ENCODE results near the gene FREM2.

Gene FREM2

GRCh38 chr13:38735665-38736440, 49.0 kb downstream of the FREM2 start:
- FAIRE-seq (no peak), DNase-seq (ENCODE audit: insufficient read length, low spot score) (no peak)

DNA sequence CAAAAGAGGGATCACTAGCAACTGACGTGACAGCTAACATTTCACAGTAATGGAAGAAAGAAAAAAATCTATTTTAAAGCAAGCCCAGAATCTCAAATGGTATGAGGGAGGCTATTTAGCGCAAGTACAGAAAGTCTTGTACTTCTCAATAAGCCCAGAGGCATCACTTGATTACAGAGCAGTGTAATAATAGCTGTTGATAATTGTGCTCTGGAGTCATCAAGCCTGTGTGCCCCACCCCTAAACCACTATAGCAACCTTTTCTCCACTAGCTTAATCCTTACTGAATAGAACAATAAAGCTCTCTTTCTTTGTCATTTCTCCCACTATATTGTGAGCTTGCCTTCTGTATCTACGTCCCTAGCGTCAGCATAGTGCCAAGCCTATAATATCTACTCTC, 56.6 kb downstream of the FREM2 start:
- no peak for DNase-seq (ENCODE audit: insufficient read length, low spot score)
- FAIRE-seq, result no peak

More at GRCh38 chr13:38735665-38736440, 49.0 kb downstream of the FREM2 start:
- TF ChIP-seq TAF1 (IDR thresholded peaks at IDR 0.05; ENCODE audit: low read depth, low read length) (no peak), POLR2A (IDR thresholded peaks at IDR 0.05; ENCODE audit: low read depth, low read length) (no peak), SPI1 (IDR thresholded peaks at IDR 0.05; ENCODE audit: low read depth, low read length) (no peak), PAX5 (IDR thresholded peaks at IDR 0.05; ENCODE audit: insufficient read depth, low read length, severe bottlenecking) (no peak), POU2F2 (IDR thresholded peaks at IDR 0.05; ENCODE audit: low read depth, low read length) (no peak), POLR2AphosphoS5 (IDR thresholded peaks at IDR 0.05; ENCODE audit: low read depth, low read length) (no peak)

DNA sequence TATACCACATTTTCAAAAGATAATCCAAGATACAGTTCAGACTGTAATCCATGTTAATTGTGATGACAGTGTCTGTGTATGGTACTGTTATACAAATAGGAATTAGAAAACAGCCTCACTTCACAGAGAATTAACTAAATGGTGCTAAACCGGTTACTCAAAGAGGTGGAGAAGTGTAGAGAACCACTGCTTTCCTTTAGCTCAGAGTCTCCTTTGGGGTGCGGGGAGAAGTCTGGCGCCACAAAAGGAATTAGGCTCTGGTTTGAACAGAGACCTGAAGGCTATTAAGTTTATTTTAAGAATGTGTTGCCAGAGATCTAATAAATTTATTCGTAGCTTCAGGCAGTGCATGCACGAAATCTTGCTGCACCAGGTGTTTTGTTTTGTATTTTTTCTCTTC, 65.8 kb downstream of the FREM2 start:
- DNase-seq (ENCODE audit: insufficient read length, low spot score) (no peak), FAIRE-seq (no peak)
- no peak for TF ChIP-seq POU2F2 (IDR thresholded peaks at IDR 0.05; ENCODE audit: low read depth, low read length)
- no peak for TF ChIP-seq PAX5 (IDR thresholded peaks at IDR 0.05; ENCODE audit: insufficient read depth, low read length, severe bottlenecking)
- no peak for TF ChIP-seq TAF1 (IDR thresholded peaks at IDR 0.05; ENCODE audit: low read depth, low read length)
- TF ChIP-seq POLR2AphosphoS5 (IDR thresholded peaks at IDR 0.05; ENCODE audit: low read depth, low read length), result no peak

More for the DNA sequence above, 56.6 kb downstream of the FREM2 start:
- TF ChIP-seq POU2F2 (IDR thresholded peaks at IDR 0.05; ENCODE audit: low read depth, low read length) (no peak), POLR2AphosphoS5 (IDR thresholded peaks at IDR 0.05; ENCODE audit: low read depth, low read length) (no peak), POLR2A (IDR thresholded peaks at IDR 0.05; ENCODE audit: low read depth, low read length) (no peak), SPI1 (IDR thresholded peaks at IDR 0.05; ENCODE audit: low read depth, low read length) (no peak), PAX5 (IDR thresholded peaks at IDR 0.05; ENCODE audit: insufficient read depth, low read length, severe bottlenecking) (no peak), TAF1 (IDR thresholded peaks at IDR 0.05; ENCODE audit: low read depth, low read length) (no peak)

DNA sequence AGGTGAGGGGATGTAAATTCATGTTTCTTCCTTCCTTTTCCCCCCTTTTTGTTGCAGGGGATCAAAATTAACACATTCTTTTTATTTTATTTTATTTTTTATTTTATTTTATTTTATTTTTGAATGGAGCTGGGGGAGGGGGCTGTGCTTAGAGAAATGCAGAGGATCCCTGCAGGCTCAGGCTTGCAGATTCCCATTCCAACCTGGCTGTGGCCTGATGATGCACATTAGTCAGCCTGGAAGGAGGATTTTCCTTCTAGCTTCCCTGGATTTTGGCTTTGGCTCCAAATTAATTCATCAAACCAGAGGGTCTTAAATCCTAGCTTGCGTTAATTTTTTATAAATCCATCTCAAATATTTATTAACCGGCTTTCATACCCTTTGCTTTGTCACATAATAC, 67.0 kb downstream of the FREM2 start:
- FAIRE-seq, result no peak
- no peak for DNase-seq (ENCODE audit: insufficient read length, low spot score)
- TF ChIP-seq SPI1 (IDR thresholded peaks at IDR 0.05; ENCODE audit: low read depth, low read length) (no peak), POLR2A (IDR thresholded peaks at IDR 0.05; ENCODE audit: low read depth, low read length) (no peak), PAX5 (IDR thresholded peaks at IDR 0.05; ENCODE audit: insufficient read depth, low read length, severe bottlenecking) (no peak), POLR2AphosphoS5 (IDR thresholded peaks at IDR 0.05; ENCODE audit: low read depth, low read length) (no peak), TAF1 (IDR thresholded peaks at IDR 0.05; ENCODE audit: low read depth, low read length) (no peak), POU2F2 (IDR thresholded peaks at IDR 0.05; ENCODE audit: low read depth, low read length) (no peak)

DNA sequence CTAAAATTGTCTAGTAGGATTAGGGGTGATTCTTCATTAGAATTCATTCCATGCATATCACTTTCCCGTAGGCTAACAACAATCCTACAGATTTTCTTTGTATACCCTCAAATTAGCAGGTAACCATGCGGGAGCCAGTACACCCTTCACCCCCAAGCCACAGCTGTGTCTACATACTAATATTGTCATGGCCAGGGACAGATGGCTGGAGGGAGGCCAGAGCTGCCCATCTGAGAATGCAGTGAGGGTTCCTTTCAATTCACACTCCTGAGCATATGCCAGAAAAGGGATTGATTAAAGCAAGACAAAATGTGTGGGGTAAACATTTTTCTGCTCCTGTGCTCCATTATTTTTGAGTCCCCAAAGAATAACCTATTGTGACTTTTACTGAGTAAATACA, 68.9 kb downstream of the FREM2 start:
- FAIRE-seq, result no peak

DNA sequence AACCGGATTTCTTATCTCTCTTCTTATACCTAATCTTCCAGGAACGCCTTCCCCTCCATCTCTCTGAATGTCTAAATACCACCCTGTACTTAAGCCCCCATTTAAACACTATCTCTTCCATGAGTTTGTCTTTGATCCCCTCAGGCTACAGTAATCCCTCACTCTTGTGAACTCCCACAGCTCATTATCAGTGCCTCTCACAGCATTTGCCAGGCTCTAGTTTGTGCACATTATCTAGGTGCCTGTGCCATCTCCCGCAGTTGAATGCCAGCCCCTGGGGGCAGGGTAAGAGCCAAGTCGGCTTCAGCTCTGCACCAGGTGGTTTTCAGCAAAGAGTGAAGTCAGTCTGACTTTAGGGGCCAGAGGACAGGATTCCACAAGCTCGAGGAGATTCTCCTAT, 71.4 kb downstream of the FREM2 start:
- no peak for FAIRE-seq
- no peak for TF ChIP-seq POU2F2 (IDR thresholded peaks at IDR 0.05; ENCODE audit: low read depth, low read length)
- no peak for DNase-seq (ENCODE audit: insufficient read length, low spot score)

More for the DNA sequence above, 68.9 kb downstream of the FREM2 start:
- DNase-seq (ENCODE audit: insufficient read length, low spot score), result no peak
- TF ChIP-seq POLR2A (IDR thresholded peaks at IDR 0.05; ENCODE audit: low read depth, low read length) (no peak), TAF1 (IDR thresholded peaks at IDR 0.05; ENCODE audit: low read depth, low read length) (no peak), SPI1 (IDR thresholded peaks at IDR 0.05; ENCODE audit: low read depth, low read length) (no peak), POU2F2 (IDR thresholded peaks at IDR 0.05; ENCODE audit: low read depth, low read length) (no peak), POLR2AphosphoS5 (IDR thresholded peaks at IDR 0.05; ENCODE audit: low read depth, low read length) (no peak)

- TF ChIP-seq SPI1 (IDR thresholded peaks at IDR 0.05; ENCODE audit: low read depth, low read length) (no peak), POLR2A (IDR thresholded peaks at IDR 0.05; ENCODE audit: low read depth, low read length) (no peak), POU2F2 (IDR thresholded peaks at IDR 0.05; ENCODE audit: low read depth, low read length) (no peak), PAX5 (IDR thresholded peaks at IDR 0.05; ENCODE audit: insufficient read depth, low read length, severe bottlenecking) (no peak), POLR2AphosphoS5 (IDR thresholded peaks at IDR 0.05; ENCODE audit: low read depth, low read length) (no peak), TAF1 (IDR thresholded peaks at IDR 0.05; ENCODE audit: low read depth, low read length) (no peak)
- DNase-seq (ENCODE audit: insufficient read length, low spot score), result no peak
- no peak for FAIRE-seq
Measured at GRCh38 chr13:38759390-38759789, 72.5 kb downstream of the FREM2 start.

DNA sequence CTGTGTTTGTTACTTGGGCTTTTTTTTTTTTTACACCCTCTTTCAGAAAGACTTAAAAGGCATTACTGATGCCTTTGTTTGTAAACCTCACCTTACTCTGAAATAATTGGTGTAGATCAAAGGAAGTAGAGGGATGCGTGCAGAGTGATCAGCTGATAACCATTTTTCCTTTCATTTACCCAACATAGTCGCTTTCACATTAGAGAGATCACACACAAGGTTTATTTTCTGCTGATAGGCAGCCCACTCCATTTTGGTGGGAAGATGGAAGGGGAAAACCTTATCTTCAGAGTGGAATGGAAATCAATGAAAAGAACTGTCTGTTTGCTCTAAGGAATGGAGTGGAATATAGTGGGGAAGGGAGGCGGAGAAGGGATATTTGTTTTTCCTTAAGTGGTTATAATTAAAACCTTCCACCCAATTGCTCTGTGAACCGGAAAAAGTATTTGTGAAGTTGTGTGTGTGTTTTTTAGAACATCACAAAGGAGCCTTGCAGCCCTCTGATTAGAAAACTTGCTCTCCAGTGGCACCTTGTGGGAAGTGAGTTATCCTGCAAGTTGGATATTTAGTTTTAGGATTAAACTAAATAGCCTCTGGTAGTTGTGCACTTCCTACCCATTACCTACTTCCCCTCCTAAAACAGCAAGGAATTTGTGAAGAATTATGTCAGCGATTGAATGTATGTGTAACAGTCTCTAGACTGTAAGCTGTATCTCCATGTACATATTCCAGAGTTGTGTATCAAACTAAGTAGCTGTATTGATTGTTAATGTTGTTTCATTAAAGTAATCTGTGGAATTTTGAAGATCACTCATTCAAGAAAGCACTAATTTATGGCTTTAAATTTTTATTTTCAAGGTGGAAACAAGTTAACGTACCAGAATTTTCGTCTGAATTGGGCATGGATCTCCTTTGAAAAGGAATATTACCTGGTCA, 76.8 kb downstream of the FREM2 start:
- FAIRE-seq (no peak), DNase-seq (ENCODE audit: insufficient read length, low spot score) (no peak)
- TF ChIP-seq SPI1 (IDR thresholded peaks at IDR 0.05; ENCODE audit: low read depth, low read length) (no peak), POLR2AphosphoS5 (IDR thresholded peaks at IDR 0.05; ENCODE audit: low read depth, low read length) (no peak), POLR2A (IDR thresholded peaks at IDR 0.05; ENCODE audit: low read depth, low read length) (no peak), PAX5 (IDR thresholded peaks at IDR 0.05; ENCODE audit: insufficient read depth, low read length, severe bottlenecking) (no peak), TAF1 (IDR thresholded peaks at IDR 0.05; ENCODE audit: low read depth, low read length) (no peak), POU2F2 (IDR thresholded peaks at IDR 0.05; ENCODE audit: low read depth, low read length) (no peak)

DNA sequence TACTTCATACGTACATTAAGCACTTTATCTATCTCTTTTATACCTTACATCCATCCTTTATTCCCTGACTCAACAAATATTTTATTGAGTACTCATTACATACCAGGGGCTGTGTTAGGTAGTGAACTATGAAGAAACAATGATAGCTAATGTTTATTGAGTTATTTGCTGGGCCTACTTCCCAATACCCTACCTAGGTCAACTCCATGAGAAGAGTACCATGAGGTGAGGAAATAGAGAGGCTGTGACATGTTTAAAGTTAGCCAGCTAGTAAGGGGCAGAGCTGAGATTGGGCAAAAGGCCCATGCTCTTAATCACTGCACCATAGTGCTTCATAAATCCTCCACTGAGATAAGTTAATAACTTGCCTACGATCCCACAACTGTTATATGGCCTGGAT, 79.9 kb downstream of the FREM2 start:
- DNase-seq (ENCODE audit: insufficient read length, low spot score) (no peak), FAIRE-seq (no peak)

More for the DNA sequence above, 79.9 kb downstream of the FREM2 start:
- TF ChIP-seq POLR2AphosphoS5 (IDR thresholded peaks at IDR 0.05; ENCODE audit: low read depth, low read length), result no peak
